ENCODE data around the gene SLC10A7. TPM values are rescaled to one million over a fixed set of nuclear protein-coding genes. Genes with fewer than 3 reads are reported as not detected.

SLC10A7 gene
- total and polyA plus RNA-seq, 4 donors: 3.7 to 18.7 (median 7.6) TPM

DNA sequence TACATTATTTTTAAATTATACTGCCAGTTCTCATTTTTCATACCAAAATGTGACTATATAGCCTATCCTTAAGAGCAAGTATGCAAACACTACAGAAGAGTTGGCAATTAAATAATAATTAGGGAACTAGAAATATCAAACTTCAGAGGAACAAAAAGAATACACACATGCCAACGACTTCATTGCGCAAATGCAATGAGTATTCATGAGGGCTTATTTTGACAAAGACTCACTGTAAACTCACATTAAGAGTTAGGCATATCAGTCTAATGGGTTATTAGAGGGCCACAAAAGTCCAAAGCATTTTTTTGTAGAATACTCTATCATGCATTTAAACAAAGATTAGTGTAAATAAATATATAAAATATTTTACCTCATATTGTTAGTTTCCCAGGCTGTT lies 31.6 kb downstream of the SLC10A7 start:
- H3K9ac ChIP-seq (ENCODE audit: low read depth in 1 of 2, low read length in 2 of 2): no peak overlapping the region
- H3K27me3 ChIP-seq (ENCODE audit: control insufficient read depth in 4 of 4, insufficient read depth in 4 of 4, low read length in 3 of 4): no peaks in the 10 kb centered on the region
- no peak for DNase-seq (ENCODE audit: low spot score)
- no peaks in the 10 kb centered on the region for H3K9me3 ChIP-seq (ENCODE audit: control insufficient read depth in 4 of 4, low read length in 3 of 4)
- no peaks in the 10 kb centered on the region for H3K4me1 ChIP-seq (ENCODE audit: control insufficient read depth in 4 of 4, insufficient read depth in 4 of 4, low read length in 3 of 4)
- 94% methylated on average over 2 of the region's 2 CpGs for WGBS
- TF ChIP-seq, protein P1, sequence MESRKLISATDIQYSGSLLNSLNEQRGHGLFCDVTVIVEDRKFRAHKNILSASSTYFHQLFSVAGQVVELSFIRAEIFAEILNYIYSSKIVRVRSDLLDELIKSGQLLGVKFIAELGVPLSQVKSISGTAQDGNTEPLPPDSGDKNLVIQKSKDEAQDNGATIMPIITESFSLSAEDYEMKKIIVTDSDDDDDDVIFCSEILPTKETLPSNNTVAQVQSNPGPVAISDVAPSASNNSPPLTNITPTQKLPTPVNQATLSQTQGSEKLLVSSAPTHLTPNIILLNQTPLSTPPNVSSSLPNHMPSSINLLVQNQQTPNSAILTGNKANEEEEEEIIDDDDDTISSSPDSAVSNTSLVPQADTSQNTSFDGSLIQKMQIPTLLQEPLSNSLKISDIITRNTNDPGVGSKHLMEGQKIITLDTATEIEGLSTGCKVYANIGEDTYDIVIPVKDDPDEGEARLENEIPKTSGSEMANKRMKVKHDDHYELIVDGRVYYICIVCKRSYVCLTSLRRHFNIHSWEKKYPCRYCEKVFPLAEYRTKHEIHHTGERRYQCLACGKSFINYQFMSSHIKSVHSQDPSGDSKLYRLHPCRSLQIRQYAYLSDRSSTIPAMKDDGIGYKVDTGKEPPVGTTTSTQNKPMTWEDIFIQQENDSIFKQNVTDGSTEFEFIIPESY (IDR thresholded peaks at IDR 0.05): no peak
- TF ChIP-seq SP1 (IDR thresholded peaks at IDR 0.05) (no peak), TAF1 (conservative IDR thresholded peaks at IDR 0.05) (no peak), EGR1 (IDR thresholded peaks at IDR 0.05; ENCODE audit: low read depth in 2 of 2) (no peak), JUND (IDR thresholded peaks at IDR 0.05) (no peak), NR2F2 (IDR thresholded peaks at IDR 0.05) (no peak), HNF4G (IDR thresholded peaks at IDR 0.05) (no peak), GABPA (IDR thresholded peaks at IDR 0.05 in 1 of 2, conservative IDR thresholded peaks at IDR 0.05 in 1 of 2) (no peak), YY1 (IDR thresholded peaks at IDR 0.05) (no peak), RAD21 (IDR thresholded peaks at IDR 0.05) (no peak), FOXA2 (IDR thresholded peaks at IDR 0.05) (no peak), HNF4A (conservative IDR thresholded peaks at IDR 0.05) (no peak), FOXA1 (IDR thresholded peaks at IDR 0.05) (no peak)
- TF ChIP-seq, protein P2, sequence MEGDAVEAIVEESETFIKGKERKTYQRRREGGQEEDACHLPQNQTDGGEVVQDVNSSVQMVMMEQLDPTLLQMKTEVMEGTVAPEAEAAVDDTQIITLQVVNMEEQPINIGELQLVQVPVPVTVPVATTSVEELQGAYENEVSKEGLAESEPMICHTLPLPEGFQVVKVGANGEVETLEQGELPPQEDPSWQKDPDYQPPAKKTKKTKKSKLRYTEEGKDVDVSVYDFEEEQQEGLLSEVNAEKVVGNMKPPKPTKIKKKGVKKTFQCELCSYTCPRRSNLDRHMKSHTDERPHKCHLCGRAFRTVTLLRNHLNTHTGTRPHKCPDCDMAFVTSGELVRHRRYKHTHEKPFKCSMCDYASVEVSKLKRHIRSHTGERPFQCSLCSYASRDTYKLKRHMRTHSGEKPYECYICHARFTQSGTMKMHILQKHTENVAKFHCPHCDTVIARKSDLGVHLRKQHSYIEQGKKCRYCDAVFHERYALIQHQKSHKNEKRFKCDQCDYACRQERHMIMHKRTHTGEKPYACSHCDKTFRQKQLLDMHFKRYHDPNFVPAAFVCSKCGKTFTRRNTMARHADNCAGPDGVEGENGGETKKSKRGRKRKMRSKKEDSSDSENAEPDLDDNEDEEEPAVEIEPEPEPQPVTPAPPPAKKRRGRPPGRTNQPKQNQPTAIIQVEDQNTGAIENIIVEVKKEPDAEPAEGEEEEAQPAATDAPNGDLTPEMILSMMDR (IDR thresholded peaks at IDR 0.05; ENCODE audit: low read depth, low read length, missing input control): no peak
- TF ChIP-seq, protein P3, sequence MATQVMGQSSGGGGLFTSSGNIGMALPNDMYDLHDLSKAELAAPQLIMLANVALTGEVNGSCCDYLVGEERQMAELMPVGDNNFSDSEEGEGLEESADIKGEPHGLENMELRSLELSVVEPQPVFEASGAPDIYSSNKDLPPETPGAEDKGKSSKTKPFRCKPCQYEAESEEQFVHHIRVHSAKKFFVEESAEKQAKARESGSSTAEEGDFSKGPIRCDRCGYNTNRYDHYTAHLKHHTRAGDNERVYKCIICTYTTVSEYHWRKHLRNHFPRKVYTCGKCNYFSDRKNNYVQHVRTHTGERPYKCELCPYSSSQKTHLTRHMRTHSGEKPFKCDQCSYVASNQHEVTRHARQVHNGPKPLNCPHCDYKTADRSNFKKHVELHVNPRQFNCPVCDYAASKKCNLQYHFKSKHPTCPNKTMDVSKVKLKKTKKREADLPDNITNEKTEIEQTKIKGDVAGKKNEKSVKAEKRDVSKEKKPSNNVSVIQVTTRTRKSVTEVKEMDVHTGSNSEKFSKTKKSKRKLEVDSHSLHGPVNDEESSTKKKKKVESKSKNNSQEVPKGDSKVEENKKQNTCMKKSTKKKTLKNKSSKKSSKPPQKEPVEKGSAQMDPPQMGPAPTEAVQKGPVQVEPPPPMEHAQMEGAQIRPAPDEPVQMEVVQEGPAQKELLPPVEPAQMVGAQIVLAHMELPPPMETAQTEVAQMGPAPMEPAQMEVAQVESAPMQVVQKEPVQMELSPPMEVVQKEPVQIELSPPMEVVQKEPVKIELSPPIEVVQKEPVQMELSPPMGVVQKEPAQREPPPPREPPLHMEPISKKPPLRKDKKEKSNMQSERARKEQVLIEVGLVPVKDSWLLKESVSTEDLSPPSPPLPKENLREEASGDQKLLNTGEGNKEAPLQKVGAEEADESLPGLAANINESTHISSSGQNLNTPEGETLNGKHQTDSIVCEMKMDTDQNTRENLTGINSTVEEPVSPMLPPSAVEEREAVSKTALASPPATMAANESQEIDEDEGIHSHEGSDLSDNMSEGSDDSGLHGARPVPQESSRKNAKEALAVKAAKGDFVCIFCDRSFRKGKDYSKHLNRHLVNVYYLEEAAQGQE (IDR thresholded peaks at IDR 0.05): no peak
- TF ChIP-seq, protein P4, sequence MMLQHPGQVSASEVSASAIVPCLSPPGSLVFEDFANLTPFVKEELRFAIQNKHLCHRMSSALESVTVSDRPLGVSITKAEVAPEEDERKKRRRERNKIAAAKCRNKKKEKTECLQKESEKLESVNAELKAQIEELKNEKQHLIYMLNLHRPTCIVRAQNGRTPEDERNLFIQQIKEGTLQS (IDR thresholded peaks at IDR 0.05): no peak
- no peaks in the 10 kb centered on the region for H3K36me3 ChIP-seq (ENCODE audit: control insufficient read depth in 4 of 4, insufficient read depth in 3 of 4, low read depth in 1 of 4, low read length in 3 of 4)
- no peak overlapping the region for H3K27ac ChIP-seq (ENCODE audit: low read depth in 1 of 2, low read length in 2 of 2)
- no peak overlapping the region for H3K4me3 ChIP-seq (ENCODE audit: low read depth in 1 of 3, low read length in 3 of 3)

DNA sequence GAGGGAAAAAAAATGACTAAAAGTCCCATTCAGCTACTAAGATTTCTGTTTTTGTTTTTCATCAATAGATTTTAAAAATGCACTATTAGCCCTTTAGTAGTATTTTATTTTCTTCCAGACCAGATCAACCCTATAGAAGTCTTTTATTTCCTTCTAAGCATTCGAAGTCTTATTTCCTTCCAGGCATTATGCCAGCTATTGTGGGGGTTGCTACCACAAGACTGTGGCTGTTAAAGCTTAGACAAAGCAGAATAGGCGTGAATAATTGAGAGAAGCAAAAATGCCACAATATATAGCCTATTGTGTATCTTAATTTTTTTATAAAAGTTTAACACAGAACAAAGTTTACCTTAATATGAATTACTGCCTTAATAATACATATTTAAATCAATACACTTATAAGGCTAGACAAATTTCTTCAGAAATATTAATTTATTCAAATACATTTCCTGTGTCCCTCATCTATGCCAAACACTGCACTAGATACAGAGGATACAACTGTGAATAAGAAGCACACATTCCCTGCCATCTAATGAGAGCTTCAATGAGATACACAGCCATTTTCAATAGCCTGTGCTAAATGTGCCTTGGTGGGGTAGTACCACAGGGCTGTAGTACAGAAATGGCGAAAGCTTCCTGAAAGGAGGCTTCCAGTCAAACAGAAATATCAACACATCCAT lies 33.1 kb downstream of the SLC10A7 start:
- no peak overlapping the region for H3K27ac ChIP-seq (ENCODE audit: low read depth in 1 of 2, low read length in 2 of 2)
- no peak overlapping the region for H3K9ac ChIP-seq (ENCODE audit: low read depth in 1 of 2, low read length in 2 of 2)
- H3K4me3 ChIP-seq (ENCODE audit: low read depth in 1 of 3, low read length in 3 of 3): no peak overlapping the region
- DNase-seq (ENCODE audit: low spot score): no peak
- peaks cover 0 to 3% (median 0%) of the 10 kb centered on the region in 4 donors for H3K9me3 ChIP-seq (ENCODE audit: control insufficient read depth in 4 of 4, low read length in 3 of 4)
- TF ChIP-seq, protein P1 (IDR thresholded peaks at IDR 0.05): no peak
- WGBS: 74% methylated on average over 3 of the region's 3 CpGs
- no peaks in the 10 kb centered on the region for H3K27me3 ChIP-seq (ENCODE audit: control insufficient read depth in 4 of 4, insufficient read depth in 4 of 4, low read length in 3 of 4)
- no peaks in the 10 kb centered on the region for H3K36me3 ChIP-seq (ENCODE audit: control insufficient read depth in 4 of 4, insufficient read depth in 3 of 4, low read depth in 1 of 4, low read length in 3 of 4)
- H3K4me1 ChIP-seq (ENCODE audit: control insufficient read depth in 4 of 4, insufficient read depth in 4 of 4, low read length in 3 of 4): no peaks in the 10 kb centered on the region
